ENCODE measurements around the gene DLX1.
"Not testable (repeated sequence)": the region's sequence is repeated elsewhere in the genome, so short reads cannot be mapped to it uniquely, and the experiment has no call there.

The DLX1 gene

DNA sequence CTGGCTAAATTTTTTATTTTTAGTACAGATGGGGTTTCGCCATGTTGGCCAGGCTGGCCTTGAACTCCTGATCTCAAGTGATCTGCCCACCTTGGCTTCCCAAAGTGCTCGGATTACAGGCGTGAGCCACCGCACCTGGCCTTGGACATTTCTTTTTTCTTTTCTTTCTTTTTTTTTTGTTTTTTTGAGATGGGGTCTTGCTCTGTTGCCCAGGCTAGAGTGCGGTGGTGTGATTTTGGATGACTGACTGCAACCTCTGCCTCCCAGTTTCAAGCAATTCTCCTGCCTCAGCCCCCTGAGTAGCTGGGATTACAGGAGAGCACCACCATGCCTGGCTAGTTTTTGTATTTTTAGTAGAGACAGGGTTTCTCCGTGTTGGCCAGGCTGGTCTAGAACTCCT is 28.9 kb downstream of the DLX1 start:
- DNase-seq (ENCODE audit: low read depth, low spot score): not testable (repeated sequence)

GRCh38 chr2:172114579-172114978 is 29.3 kb downstream of the DLX1 start:
- DNase-seq (ENCODE audit: low read depth, low spot score): no peak

DNA sequence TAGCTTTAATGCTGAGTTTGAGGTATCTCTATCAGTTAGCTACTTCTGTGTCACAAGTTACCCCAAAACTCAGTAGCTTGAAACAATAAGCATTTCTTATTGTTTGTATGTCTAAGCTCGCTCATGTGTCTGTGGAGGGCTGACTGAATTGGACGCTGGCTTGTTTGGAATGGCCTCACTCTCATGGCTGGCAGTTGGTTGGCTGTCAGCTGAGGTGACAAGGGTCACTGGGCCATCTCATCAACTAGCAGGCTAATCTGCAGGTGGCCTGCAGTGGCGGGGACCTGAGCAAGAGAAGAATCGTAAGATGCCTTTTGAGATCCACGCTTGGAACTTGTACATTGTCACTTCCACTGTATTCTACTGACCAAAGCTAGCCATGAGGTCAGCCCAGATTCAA is 30.8 kb downstream of the DLX1 start:
- no peak for DNase-seq (ENCODE audit: low read depth, low spot score)

DNA sequence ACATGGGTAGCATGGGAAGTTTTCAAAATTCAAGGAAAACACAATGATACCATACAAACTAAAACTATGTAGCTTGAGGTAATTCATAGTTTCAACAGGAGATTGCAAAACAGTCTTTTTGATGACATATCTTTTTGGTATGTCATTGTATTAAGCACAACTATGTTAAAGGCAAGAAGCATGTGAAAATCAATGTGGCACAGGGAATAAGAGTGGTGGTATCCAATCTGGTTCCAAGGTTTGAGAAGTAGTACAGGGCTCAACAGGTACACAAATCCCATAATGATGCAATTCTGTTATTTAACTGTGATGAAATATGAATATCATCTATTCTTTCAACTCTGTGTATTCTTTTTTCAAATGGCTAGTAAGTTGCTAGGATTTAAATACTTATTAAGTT is 33.8 kb downstream of the DLX1 start:
- DNase-seq (ENCODE audit: low read depth, low spot score): no peak

GRCh38 chr2:172120118-172120517 is 34.8 kb downstream of the DLX1 start:
- DNase-seq (ENCODE audit: low read depth, low spot score): no peak

DNA sequence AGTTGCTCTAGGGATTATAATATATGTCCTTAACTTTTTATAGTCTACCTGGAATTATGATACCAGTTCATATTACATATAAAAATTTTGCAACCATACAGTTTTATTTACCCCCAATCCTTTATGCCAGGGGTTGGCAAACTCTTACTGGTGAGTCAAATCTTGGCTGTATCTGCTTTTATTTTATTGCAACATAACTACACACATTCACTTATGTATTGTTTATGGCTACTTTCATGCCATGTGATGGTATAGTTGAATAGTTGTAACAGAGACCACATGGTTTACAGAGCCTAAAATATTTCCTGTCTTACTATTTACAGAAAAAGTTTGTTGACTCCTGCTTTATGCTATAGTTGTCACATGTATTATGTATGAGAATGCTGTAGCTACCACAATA is 43.2 kb downstream of the DLX1 start:
- DNase-seq (ENCODE audit: low read depth, low spot score): no peak

DNA sequence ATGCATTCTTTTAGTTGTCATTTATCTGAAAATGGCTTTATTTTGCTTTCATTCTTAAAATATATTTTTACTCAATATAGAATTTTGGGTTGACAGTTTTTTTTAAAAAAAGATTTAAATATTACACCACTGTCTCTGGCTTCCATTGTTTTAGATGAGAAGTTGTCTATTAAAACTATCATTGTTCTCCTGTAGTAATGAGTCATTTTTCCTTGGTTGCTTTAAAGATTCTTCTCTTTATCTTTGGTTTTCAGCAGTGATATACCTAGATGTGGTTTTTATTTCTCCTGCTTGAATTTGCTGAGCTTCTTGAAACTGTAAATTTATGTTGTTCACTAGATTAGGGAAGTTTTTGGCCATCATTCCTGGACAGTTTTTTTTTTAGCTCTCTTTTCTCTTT is 44.1 kb downstream of the DLX1 start:
- no peak for DNase-seq (ENCODE audit: low read depth, low spot score)

- DNase-seq (ENCODE audit: low read depth, low spot score): no peak
Observed at GRCh38 chr2:172131713-172132555, 46.6 kb downstream of the DLX1 start.

DNA sequence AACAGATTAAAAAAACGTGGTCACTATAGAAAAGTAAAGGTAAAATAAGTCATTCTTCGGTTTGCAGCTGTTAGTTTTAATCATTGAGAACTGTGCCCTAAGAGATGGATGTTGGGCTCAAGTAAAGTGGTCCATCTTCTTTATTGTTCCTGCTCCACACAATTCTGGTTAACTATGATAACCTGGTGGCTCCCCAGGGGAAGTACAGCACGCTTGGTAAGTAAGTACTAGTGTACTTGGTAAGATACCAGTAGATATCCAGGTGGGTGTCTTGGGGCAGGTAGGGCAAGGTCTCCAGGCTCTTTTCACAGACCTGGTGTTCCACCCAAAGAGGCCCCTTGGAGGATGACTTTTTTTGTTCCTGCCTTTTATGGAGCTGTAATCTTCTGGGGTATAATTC is 49.0 kb downstream of the DLX1 start:
- no peak for DNase-seq (ENCODE audit: low read depth, low spot score)

DNA sequence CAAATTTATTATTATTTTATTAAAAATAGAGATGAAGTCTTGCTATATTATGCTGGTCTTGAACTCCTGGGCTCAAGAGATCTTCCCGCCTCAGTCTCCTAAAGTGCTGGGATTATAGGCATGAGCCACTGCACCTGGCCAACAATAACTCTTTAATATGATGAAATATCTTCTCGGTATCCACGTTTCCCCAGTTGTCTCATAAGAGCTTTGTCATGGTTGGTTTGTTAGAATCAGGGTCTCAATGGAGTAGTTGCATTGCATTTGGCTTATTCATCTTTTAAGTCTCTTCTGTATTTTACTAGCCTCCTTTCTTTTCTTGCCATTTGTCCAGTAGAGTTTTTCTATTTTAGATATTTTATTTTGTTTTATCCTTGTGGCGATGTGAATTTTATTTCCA is 50.1 kb downstream of the DLX1 start:
- DNase-seq (ENCODE audit: low read depth, low spot score): no peak

- no peak for DNase-seq (ENCODE audit: low read depth, low spot score)
Observed at GRCh38 chr2:172137109-172137508, 51.8 kb downstream of the DLX1 start.

GRCh38 chr2:172137943-172138342 is 52.6 kb downstream of the DLX1 start:
- no peak for DNase-seq (ENCODE audit: low read depth, low spot score)

GRCh38 chr2:172138727-172139126 is 53.4 kb downstream of the DLX1 start:
- DNase-seq (ENCODE audit: low read depth, low spot score): not testable (repeated sequence)
